ENCODE data around the gene KDM5C. TPM values are rescaled to one million over a fixed set of nuclear protein-coding genes. Genes with fewer than 3 reads are reported as not detected.

KDM5C gene
- total RNA-seq, 6 experiments from 2014 or later: 57.9 to 65.9 (median 61.4) TPM

- H3K27ac Mint-ChIP-seq: no peak overlapping the region
Observed at GRCh38 chrX:53163436-53163835, 61.6 kb downstream of the KDM5C start.

GRCh38 chrX:53160297-53160983 lies 64.6 kb downstream of the KDM5C start:
- no peak for DNase-seq
- Mint-ChIP-seq H3K27ac (no peak overlapping the region), H3K4me3 (no peak overlapping the region), H3K4me1 (ENCODE audit: low read depth) (peaks cover 15% of the 10 kb centered on the region), H3K27me3 (ENCODE audit: insufficient read depth) (no peaks in the 10 kb centered on the region), H3K36me3 (ENCODE audit: low read depth) (no peaks in the 10 kb centered on the region), H3K9me3 (no peaks in the 10 kb centered on the region)
- no peak for TF ChIP-seq CTCF (IDR thresholded peaks at IDR 0.05)

More at GRCh38 chrX:53163436-53163835, 61.6 kb downstream of the KDM5C start:
- no peak for DNase-seq
- no peak overlapping the region for H3K4me3 Mint-ChIP-seq
- TF ChIP-seq CTCF (IDR thresholded peaks at IDR 0.05): no peak
- no peaks in the 10 kb centered on the region for H3K9me3 Mint-ChIP-seq
- H3K4me1 Mint-ChIP-seq (ENCODE audit: low read depth): peaks cover 15% of the 10 kb centered on the region
- no peaks in the 10 kb centered on the region for H3K36me3 Mint-ChIP-seq (ENCODE audit: low read depth)
- no peaks in the 10 kb centered on the region for H3K27me3 Mint-ChIP-seq (ENCODE audit: insufficient read depth)

GRCh38 chrX:53159184-53159583 lies 65.8 kb downstream of the KDM5C start:
- no peaks in the 10 kb centered on the region for H3K36me3 Mint-ChIP-seq (ENCODE audit: low read depth)
- no peak overlapping the region for H3K4me3 Mint-ChIP-seq
- no peak for DNase-seq
- peaks cover 15% of the 10 kb centered on the region for H3K4me1 Mint-ChIP-seq (ENCODE audit: low read depth)
- H3K27me3 Mint-ChIP-seq (ENCODE audit: insufficient read depth): no peaks in the 10 kb centered on the region
- H3K27ac Mint-ChIP-seq: no peak overlapping the region
- TF ChIP-seq CTCF (IDR thresholded peaks at IDR 0.05): no peak
- H3K9me3 Mint-ChIP-seq: no peaks in the 10 kb centered on the region

GRCh38 chrX:53156207-53156596 lies 68.8 kb downstream of the KDM5C start:
- Mint-ChIP-seq H3K4me3 (no peak overlapping the region), H3K4me1 (ENCODE audit: low read depth) (peaks cover 15% of the 10 kb centered on the region), H3K9me3 (no peaks in the 10 kb centered on the region), H3K36me3 (ENCODE audit: low read depth) (peaks cover 7% of the 10 kb centered on the region; the same call in 1 of the 2 replicates), H3K27me3 (ENCODE audit: insufficient read depth) (no peaks in the 10 kb centered on the region), H3K27ac (no peak overlapping the region)
- DNase-seq: no peak
- no peak for TF ChIP-seq CTCF (IDR thresholded peaks at IDR 0.05)

DNA sequence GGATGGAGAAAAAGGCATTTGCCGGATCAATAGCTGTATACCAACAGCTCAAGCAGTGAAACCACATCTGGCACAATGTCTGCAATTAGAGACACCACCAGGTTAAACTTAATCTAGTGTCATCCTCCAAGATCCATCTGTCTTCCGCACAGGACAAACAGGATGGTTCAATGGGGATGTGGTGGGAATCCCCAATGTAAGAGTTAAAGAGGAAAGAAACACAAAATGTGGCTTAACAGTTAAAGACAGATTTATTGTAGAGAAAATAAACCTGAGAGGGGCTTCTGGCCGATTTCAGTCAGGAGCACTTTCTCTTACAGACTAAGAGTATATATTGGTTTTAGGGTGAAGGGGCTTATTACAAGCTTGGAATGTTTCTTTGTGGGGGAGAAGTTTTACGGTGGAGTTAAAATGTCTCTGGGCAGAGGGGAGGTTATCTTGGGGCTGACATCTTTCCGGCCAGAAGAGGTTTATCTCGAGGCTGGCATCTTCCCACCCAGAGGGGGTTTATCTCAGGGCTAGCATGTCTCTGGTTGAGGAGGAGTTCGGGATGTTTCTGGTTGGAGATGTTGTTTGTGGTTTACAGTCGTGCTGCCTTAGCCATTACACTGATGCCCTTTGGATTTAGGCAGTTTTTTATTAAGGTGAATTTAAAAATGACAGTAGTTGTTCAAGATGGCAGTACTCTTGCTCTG lies 69.3 kb downstream of the KDM5C start:
- no peak for TF ChIP-seq CTCF (IDR thresholded peaks at IDR 0.05)
- DNase-seq: no peak
- Mint-ChIP-seq H3K27ac (no peak overlapping the region), H3K36me3 (ENCODE audit: low read depth) (peaks cover 7% of the 10 kb centered on the region; the same call in 1 of the 2 replicates), H3K4me3 (no peak overlapping the region), H3K9me3 (no peaks in the 10 kb centered on the region), H3K27me3 (ENCODE audit: insufficient read depth) (no peaks in the 10 kb centered on the region), H3K4me1 (ENCODE audit: low read depth) (peaks cover 11% of the 10 kb centered on the region)

All from HFFc6 (cell line).